PC-9 (cell line): ENCODE results near the gene RAPGEF6. TPM values are rescaled to one million over a fixed set of nuclear protein-coding genes. Genes with fewer than 3 reads are reported as not detected.

Experiments used
- BruUV-seq: library from RNA; stranded (reverse); fragments of 400-500 nt; replicated peaks from 2 replicates; lab custom pipeline; 2021; lab: Mats Ljungman, UMichigan
- CTCF ChIA-PET: fragments of 300-600 bp; sonication (Branson Sonifier 250); formaldehyde crosslinking; loops from one replicate; lab custom pipeline; 2022; ENCODE audit warnings: antibody characterized with exemption; lab: Charles Lee
- POLR2A ChIA-PET: fragments of 300-600 bp; sonication (Branson Sonifier 250); formaldehyde crosslinking; loops from one replicate; lab custom pipeline; 2022; ENCODE audit warnings: antibody characterized with exemption; ENCODE audit not compliant: unreplicated experiment; lab: Charles Lee
- DNase-seq, 2 experiments: peaks; one replicate each; pipeline versions ENCODE4 v3.0.0 to v3.0.0-alpha.2; 2015 to 2022; ENCODE audit warnings: mixed read lengths in 1 of 2
- H2AFZ ChIP-seq: fragments of 200-600 bp; sonication (generic); 2 replicates; pipeline ENCODE4 v1.8.1; 2017; ENCODE audit warnings: antibody characterized with exemption
- H3F3A ChIP-seq: fragments of 200-600 bp; sonication (generic); 2 replicates; pipeline ENCODE4 v1.8.1; 2017; ENCODE audit warnings: antibody characterized with exemption, mild to moderate bottlenecking, low read depth; ENCODE audit not compliant: insufficient read depth
- H3K27ac ChIP-seq: fragments of 200-600 bp; sonication (generic); 2 replicates; pipeline ENCODE4 v1.6.1; 2016; ENCODE audit warnings: mixed run types
- H3K27me3 ChIP-seq: fragments of 200-600 bp; sonication (generic); 2 replicates; pipeline ENCODE4 v1.6.1; 2016; ENCODE audit warnings: low read depth, mixed run types; ENCODE audit not compliant: insufficient read depth
- H3K36me3 ChIP-seq: fragments of 200-600 bp; sonication (generic); 2 replicates; pipeline ENCODE4 v1.6.1; 2016; ENCODE audit warnings: low read depth, mixed run types
- H3K4me1 ChIP-seq: fragments of 200-600 bp; sonication (generic); replicated peaks from 2 replicates; pipeline ENCODE4 v1.6.1; 2016; ENCODE audit warnings: mixed run types; ENCODE audit not compliant: insufficient read depth
- H3K4me2 ChIP-seq: fragments of 200-600 bp; sonication (generic); 2 replicates; pipeline ENCODE4 v1.6.1; 2017; ENCODE audit warnings: mixed run types
- H3K4me3 ChIP-seq: fragments of 200-600 bp; sonication (generic); 2 replicates; pipeline ENCODE4 v1.6.1; 2016; ENCODE audit warnings: mixed run types
- H3K79me2 ChIP-seq: fragments of 200-600 bp; sonication (generic); 2 replicates; pipeline ENCODE4 v1.6.1; 2017; ENCODE audit warnings: low read depth, mixed run types
- H3K9me2 ChIP-seq: fragments of 200-600 bp; sonication (generic); 2 replicates; pipeline ENCODE4 v1.8.1; 2017; ENCODE audit warnings: mild to moderate bottlenecking; ENCODE audit not compliant: insufficient read depth
- H3K9me3 ChIP-seq: fragments of 200-600 bp; sonication (generic); 2 replicates; pipeline ENCODE4 v1.8.1; 2016; ENCODE audit warnings: low read depth; ENCODE audit not compliant: insufficient read depth
- H4K20me1 ChIP-seq: fragments of 200-600 bp; sonication (generic); 2 replicates; pipeline ENCODE4 v1.8.1; 2017; ENCODE audit not compliant: insufficient read depth
- CTCF ChIP-seq: fragments of 200-600 bp; sonication (generic); conservative IDR thresholded peaks from 2 replicates; pipeline ENCODE4 v1.6.1; 2017; ENCODE audit warnings: mixed run types, antibody characterized with exemption, mild to moderate bottlenecking, moderate library complexity
- EZH2 ChIP-seq: fragments of 200-600 bp; sonication (generic); IDR thresholded peaks from 2 replicates; pipeline ENCODE4 v1.8.0; 2017; ENCODE audit warnings: antibody characterized with exemption, low read depth
- intact Hi-C: fragments of 100-400 bp; cut with micrococcal nuclease; formaldehyde crosslinking; loops from one replicate; pipeline ENCODE4 v1.10.0; 2022; ENCODE audit not compliant: unreplicated experiment
- total RNA-seq: library from RNA; stranded (reverse); gene quantifications from 2 replicates; pipeline ENCODE4 v1.2.3, GENCODE V29; 2021

Gene RAPGEF6
- total RNA-seq, 1 experiment from 2014 or later: 17.1 TPM

- ChIA-PET POLR2A (interaction anchor here (0.5 kb wide), 1 partner anchor 1065 kb away, joined by 12 read pairs; no protein-coding TSS in a partner anchor), CTCF (no interaction called here)
- no peaks in the 10 kb centered on the region for H3K4me1 ChIP-seq
- no TSS peak for BruUV-seq
- no peak overlapping the region for H2AFZ ChIP-seq
- TF ChIP-seq EZH2 (no peak), CTCF (no peak)
- H3K9me2 ChIP-seq: no peaks in the 10 kb centered on the region
- H3K27me3 ChIP-seq: no peaks in the 10 kb centered on the region
- intact Hi-C loops: no loop called here
- H3K27ac ChIP-seq: no peak overlapping the region
- no peaks in the 10 kb centered on the region for H3K79me2 ChIP-seq
- H4K20me1 ChIP-seq: no peaks in the 10 kb centered on the region
- DNase-seq: no peak
- no peak overlapping the region for H3K4me2 ChIP-seq
- H3K4me3 ChIP-seq: no peak overlapping the region
- no peaks in the 10 kb centered on the region for H3K9me3 ChIP-seq
- 0 out of 2 replicates have a peak, but pooled peaks cover 10% of the 10 kb centered on the region for H3F3A ChIP-seq
- peaks cover 8% of the 10 kb centered on the region; the same call in 1 of the 2 replicates for H3K36me3 ChIP-seq
Observed at GRCh38 chr5:131396015-131396414, 239.0 kb downstream of the RAPGEF6 start.

GRCh38 chr5:131394128-131394527 lies 240.9 kb downstream of the RAPGEF6 start:
- no peak for DNase-seq
- POLR2A ChIA-PET: no interaction called here
- Histone ChIP-seq H3K79me2 (no peaks in the 10 kb centered on the region), H4K20me1 (no peaks in the 10 kb centered on the region), H2AFZ (no peak overlapping the region), H3K9me3 (no peaks in the 10 kb centered on the region), H3K27ac (no peak overlapping the region), H3K36me3 (peaks cover 17% of the 10 kb centered on the region; the same call in 1 of the 2 replicates), H3K4me3 (no peak overlapping the region), H3K9me2 (no peaks in the 10 kb centered on the region), H3K27me3 (no peaks in the 10 kb centered on the region), H3K4me2 (no peak overlapping the region), H3F3A (0 out of 2 replicates have a peak, but pooled peaks cover 10% of the 10 kb centered on the region), H3K4me1 (no peaks in the 10 kb centered on the region)
- intact Hi-C loops: no loop called here
- no peak for TF ChIP-seq CTCF
- no peak for TF ChIP-seq EZH2
- BruUV-seq: no TSS peak
- CTCF ChIA-PET: no interaction called here

GRCh38 chr5:131393498-131393968 lies 241.5 kb downstream of the RAPGEF6 start:
- H3K9me2 ChIP-seq: no peaks in the 10 kb centered on the region
- H3K9me3 ChIP-seq: no peaks in the 10 kb centered on the region
- CTCF ChIA-PET: no interaction called here
- H3K79me2 ChIP-seq: no peaks in the 10 kb centered on the region
- no peak overlapping the region for H2AFZ ChIP-seq
- no peaks in the 10 kb centered on the region for H4K20me1 ChIP-seq
- H3K27me3 ChIP-seq: no peaks in the 10 kb centered on the region
- no peaks in the 10 kb centered on the region for H3K4me1 ChIP-seq
- H3K4me2 ChIP-seq: no peak overlapping the region
- H3K36me3 ChIP-seq: peaks cover 17% of the 10 kb centered on the region; the same call in 1 of the 2 replicates
- no TSS peak for BruUV-seq
- no peak overlapping the region for H3K4me3 ChIP-seq
- TF ChIP-seq EZH2 (no peak), CTCF (no peak)
- no peak for DNase-seq
- no peak overlapping the region for H3K27ac ChIP-seq
- intact Hi-C loops: no loop called here
- POLR2A ChIA-PET: no interaction called here
- H3F3A ChIP-seq: 0 out of 2 replicates have a peak, but pooled peaks cover 9% of the 10 kb centered on the region
